ENCODE results near the gene KDR. TPM values are rescaled to one million over a fixed set of nuclear protein-coding genes. Genes with fewer than 3 reads are reported as not detected.

Gene KDR
- total RNA-seq, 1 donor from 2014 or later = 2.0 TPM

DNA sequence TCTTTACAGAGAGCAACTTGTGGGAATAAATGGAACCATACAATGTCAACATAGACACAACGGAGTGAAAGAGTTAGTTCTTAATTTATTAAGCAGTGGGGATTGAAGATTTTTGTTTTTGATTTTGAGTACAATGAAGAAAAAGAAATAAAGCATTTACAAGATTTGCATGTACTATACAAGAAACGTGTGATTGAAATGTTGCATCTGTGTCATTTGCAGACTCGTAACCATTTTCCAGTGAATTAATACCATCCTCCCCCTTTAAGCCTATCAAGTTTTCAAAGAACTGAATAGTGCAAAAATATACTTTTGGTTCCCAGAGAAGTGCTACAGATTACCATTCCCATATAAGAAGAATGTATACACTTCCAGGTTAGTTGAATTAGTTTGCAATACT, 8.6 kb upstream of the KDR start:
- Mint-ChIP-seq H3K36me3 (ENCODE audit: unreplicated experiment) (no peaks in the 10 kb centered on the region), H3K4me3 (ENCODE audit: unreplicated experiment) (no peak overlapping the region), H3K27me3 (ENCODE audit: unreplicated experiment) (no peaks in the 10 kb centered on the region), H3K4me1 (ENCODE audit: low read depth, unreplicated experiment) (no peaks in the 10 kb centered on the region), H3K9me3 (ENCODE audit: unreplicated experiment) (no peaks in the 10 kb centered on the region), H3K27ac (ENCODE audit: unreplicated experiment) (no peak overlapping the region)
- TF ChIP-seq, protein P1, sequence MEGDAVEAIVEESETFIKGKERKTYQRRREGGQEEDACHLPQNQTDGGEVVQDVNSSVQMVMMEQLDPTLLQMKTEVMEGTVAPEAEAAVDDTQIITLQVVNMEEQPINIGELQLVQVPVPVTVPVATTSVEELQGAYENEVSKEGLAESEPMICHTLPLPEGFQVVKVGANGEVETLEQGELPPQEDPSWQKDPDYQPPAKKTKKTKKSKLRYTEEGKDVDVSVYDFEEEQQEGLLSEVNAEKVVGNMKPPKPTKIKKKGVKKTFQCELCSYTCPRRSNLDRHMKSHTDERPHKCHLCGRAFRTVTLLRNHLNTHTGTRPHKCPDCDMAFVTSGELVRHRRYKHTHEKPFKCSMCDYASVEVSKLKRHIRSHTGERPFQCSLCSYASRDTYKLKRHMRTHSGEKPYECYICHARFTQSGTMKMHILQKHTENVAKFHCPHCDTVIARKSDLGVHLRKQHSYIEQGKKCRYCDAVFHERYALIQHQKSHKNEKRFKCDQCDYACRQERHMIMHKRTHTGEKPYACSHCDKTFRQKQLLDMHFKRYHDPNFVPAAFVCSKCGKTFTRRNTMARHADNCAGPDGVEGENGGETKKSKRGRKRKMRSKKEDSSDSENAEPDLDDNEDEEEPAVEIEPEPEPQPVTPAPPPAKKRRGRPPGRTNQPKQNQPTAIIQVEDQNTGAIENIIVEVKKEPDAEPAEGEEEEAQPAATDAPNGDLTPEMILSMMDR (IDR thresholded peaks at IDR 0.05; ENCODE audit: partially characterized antibody, unreplicated experiment) = no peak
- DNase-seq = no peak

DNA sequence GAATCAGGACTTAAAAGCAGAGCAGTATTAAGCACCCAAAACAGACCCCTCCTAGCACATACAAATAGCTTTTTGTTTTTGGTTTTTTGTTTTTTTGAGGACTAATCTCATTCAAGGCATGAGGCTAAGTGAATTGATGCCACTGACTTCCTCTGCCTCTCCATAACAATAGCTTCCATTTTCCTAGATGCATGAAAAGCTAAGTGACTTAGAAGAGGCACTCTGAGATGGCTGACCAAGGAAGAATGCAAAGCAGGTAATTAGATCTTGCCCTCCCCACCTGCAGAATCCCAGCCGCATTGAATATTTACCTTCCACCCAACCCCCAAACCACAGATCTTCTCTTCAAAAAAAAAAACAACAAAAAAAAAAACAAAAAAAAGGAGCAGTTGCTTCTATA, 7.4 kb upstream of the KDR start:
- no peak for DNase-seq
- Mint-ChIP-seq H3K27ac (ENCODE audit: unreplicated experiment) (no peak overlapping the region), H3K27me3 (ENCODE audit: unreplicated experiment) (no peaks in the 10 kb centered on the region), H3K4me3 (ENCODE audit: unreplicated experiment) (no peak overlapping the region), H3K9me3 (ENCODE audit: unreplicated experiment) (no peaks in the 10 kb centered on the region), H3K36me3 (ENCODE audit: unreplicated experiment) (no peaks in the 10 kb centered on the region), H3K4me1 (ENCODE audit: low read depth, unreplicated experiment) (no peaks in the 10 kb centered on the region)
- TF ChIP-seq, protein P1 (IDR thresholded peaks at IDR 0.05; ENCODE audit: partially characterized antibody, unreplicated experiment) = no peak

DNA sequence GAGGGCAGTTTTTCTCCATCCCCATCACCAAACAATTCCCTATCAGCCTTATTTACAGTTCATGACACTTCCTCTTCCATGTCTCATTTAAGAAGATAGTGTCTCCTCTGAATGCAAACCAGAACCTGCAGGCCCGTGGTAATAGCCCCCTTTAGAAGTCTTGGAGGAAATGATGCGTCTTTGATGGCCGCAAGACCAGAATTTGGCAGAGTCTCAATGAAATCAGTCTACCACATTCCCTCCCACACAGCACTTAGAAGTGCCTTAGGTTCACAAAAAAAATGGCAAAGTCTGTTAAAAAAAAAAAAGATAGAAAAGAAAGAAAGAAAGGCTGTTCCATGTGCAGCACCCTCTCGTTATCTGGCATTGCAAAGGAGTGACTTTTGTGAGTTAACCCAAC, 2.1 kb upstream of the KDR start:
- Mint-ChIP-seq H3K27me3 (ENCODE audit: unreplicated experiment) (peaks cover 19% of the 10 kb centered on the region), H3K4me3 (ENCODE audit: unreplicated experiment) (no peak overlapping the region), H3K36me3 (ENCODE audit: unreplicated experiment) (no peaks in the 10 kb centered on the region), H3K9me3 (ENCODE audit: unreplicated experiment) (peaks cover 4% of the 10 kb centered on the region), H3K4me1 (ENCODE audit: low read depth, unreplicated experiment) (peaks cover 12% of the 10 kb centered on the region), H3K27ac (ENCODE audit: unreplicated experiment) (no peak overlapping the region)
- TF ChIP-seq, protein P1 (IDR thresholded peaks at IDR 0.05; ENCODE audit: partially characterized antibody, unreplicated experiment) = no peak
- DNase-seq = no peak

DNA sequence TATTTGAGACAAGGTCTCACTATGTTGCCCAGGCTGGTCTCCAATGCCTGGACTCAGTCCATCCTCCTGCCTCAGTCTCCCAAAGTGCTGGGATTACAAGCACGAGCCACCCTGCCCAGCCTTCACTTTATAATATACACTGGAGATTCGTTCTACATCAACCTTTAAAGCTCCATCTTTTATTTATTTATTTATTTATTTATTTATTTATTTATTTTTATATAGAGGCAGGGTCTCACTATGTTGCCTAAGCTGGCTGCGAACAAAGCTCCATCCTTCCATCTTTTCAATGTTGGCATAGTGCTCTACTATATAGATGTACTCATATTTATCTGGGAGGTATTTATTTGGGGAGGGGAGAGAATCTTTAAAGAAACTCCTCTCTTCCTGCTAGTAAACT, 1.7 kb upstream of the KDR start:
- DNase-seq = no peak
- Mint-ChIP-seq H3K27me3 (ENCODE audit: unreplicated experiment) (peaks cover 19% of the 10 kb centered on the region), H3K4me1 (ENCODE audit: low read depth, unreplicated experiment) (peaks cover 12% of the 10 kb centered on the region), H3K4me3 (ENCODE audit: unreplicated experiment) (no peak overlapping the region), H3K36me3 (ENCODE audit: unreplicated experiment) (no peaks in the 10 kb centered on the region), H3K9me3 (ENCODE audit: unreplicated experiment) (peaks cover 4% of the 10 kb centered on the region), H3K27ac (ENCODE audit: unreplicated experiment) (no peak overlapping the region)
- TF ChIP-seq, protein P1 (IDR thresholded peaks at IDR 0.05; ENCODE audit: partially characterized antibody, unreplicated experiment) = no peak

DNA sequence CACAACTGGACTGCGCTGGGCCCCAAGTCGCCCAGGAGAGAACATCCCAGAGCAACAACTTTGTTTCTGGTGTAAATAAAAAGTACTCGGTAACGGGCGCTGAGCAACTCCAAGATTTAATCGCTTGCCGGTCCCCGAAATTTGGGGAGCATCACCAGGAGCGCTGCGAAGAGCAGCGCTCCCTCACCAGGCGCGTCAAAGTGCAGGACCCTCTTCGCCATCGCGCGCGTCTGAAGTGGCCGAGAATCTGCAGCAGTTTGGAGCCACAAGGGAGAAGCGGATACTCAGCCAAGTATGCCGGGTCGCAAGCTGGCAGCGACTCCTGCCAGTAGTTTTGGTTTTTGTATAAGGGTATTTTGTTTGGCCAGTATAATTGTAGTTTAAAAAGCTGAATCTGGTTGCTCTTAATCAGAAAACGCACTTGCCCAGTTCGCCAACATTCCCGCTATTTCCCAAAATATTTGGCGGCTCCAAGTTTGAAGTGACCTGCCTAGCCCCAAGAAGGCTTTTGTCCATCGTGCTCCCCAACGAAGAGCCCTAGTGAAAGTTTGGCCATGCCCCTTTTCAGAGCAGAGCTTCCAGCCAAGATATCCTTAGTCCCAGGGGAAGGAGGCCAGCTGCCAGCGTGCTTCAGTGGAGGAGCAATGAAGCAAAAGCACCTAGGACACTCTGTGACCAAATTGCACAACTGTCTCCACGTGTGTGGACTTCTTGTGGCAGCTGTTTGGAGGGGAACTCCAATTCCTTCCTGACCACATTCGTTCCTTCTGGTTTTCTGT, 557 bp upstream of the KDR start:
- H3K4me3 Mint-ChIP-seq (ENCODE audit: unreplicated experiment) = peak overlapping the region; percentile 90
- TF ChIP-seq, protein P1 (IDR thresholded peaks at IDR 0.05; ENCODE audit: partially characterized antibody, unreplicated experiment) = no peak
- peaks cover 19% of the 10 kb centered on the region for H3K27me3 Mint-ChIP-seq (ENCODE audit: unreplicated experiment)
- peak; percentile 19 for DNase-seq
- H3K36me3 Mint-ChIP-seq (ENCODE audit: unreplicated experiment) = no peaks in the 10 kb centered on the region
- H3K4me1 Mint-ChIP-seq (ENCODE audit: low read depth, unreplicated experiment) = peaks cover 12% of the 10 kb centered on the region
- no peak overlapping the region for H3K27ac Mint-ChIP-seq (ENCODE audit: unreplicated experiment)
- H3K9me3 Mint-ChIP-seq (ENCODE audit: unreplicated experiment) = peaks cover 4% of the 10 kb centered on the region

All from glutamatergic neuron (in vitro differentiated cells).